Cerebellar cortex (tissue), 1 donor: Measurements from ENCODE around the gene PDAP1.
"Not testable (repeated sequence)": the region's sequence is repeated elsewhere in the genome, so short reads cannot be mapped to it uniquely, and the experiment has no call there.

Source experiments
- DNase-seq: peaks from one replicate; pipeline ENCODE4 v3.0.0-alpha.2; 2015; ENCODE audit warnings: low spot score

PDAP1 gene

GRCh38 chr7:99375070-99375807, 33.2 kb downstream of the PDAP1 start:
- DNase-seq: peak; percentile 40

- peak; percentile 42 for DNase-seq
Measured at GRCh38 chr7:99374111-99375064, 34.0 kb downstream of the PDAP1 start, which contains the start of gene ARPC1B. ARPC1B (plus strand) TSS chr7:99374730; CDS start chr7:99385715, 10,985 bp downstream.

GRCh38 chr7:99373091-99374066, 35.0 kb downstream of the PDAP1 start:
- DNase-seq: no peak

- DNase-seq: peak; percentile 24
Measured at GRCh38 chr7:99372275-99373090, 35.9 kb downstream of the PDAP1 start.

- no peak for DNase-seq
Measured at GRCh38 chr7:99371376-99371920, 36.9 kb downstream of the PDAP1 start.

- no peak for DNase-seq
Measured at GRCh38 chr7:99369767-99370391, 38.5 kb downstream of the PDAP1 start.

- no peak for DNase-seq
Measured at GRCh38 chr7:99368750-99369389, 39.5 kb downstream of the PDAP1 start.

- DNase-seq: no peak
Measured at GRCh38 chr7:99366646-99367045, 41.8 kb downstream of the PDAP1 start.

GRCh38 chr7:99365318-99366141, 42.9 kb downstream of the PDAP1 start:
- DNase-seq: no peak

- no peak for DNase-seq
Measured at GRCh38 chr7:99363286-99363685, 45.1 kb downstream of the PDAP1 start.

- no peak for DNase-seq
Measured at GRCh38 chr7:99362801-99363200, 45.6 kb downstream of the PDAP1 start.

GRCh38 chr7:99359465-99360154, 48.8 kb downstream of the PDAP1 start:
- no peak for DNase-seq

- DNase-seq: not testable (repeated sequence)
Measured at GRCh38 chr7:99358521-99358920, 49.9 kb downstream of the PDAP1 start.

- no peak for DNase-seq
Measured at GRCh38 chr7:99357701-99358490, 50.5 kb downstream of the PDAP1 start.

- DNase-seq: no peak
Measured at GRCh38 chr7:99355098-99355497, 53.3 kb downstream of the PDAP1 start.

GRCh38 chr7:99352247-99352646, 56.1 kb downstream of the PDAP1 start:
- no peak for DNase-seq

GRCh38 chr7:99350641-99351040, 57.8 kb downstream of the PDAP1 start:
- not testable (repeated sequence) for DNase-seq
